Spleen (tissue), 11 donors: ENCODE measurements around the gene IQCE. TPM values are rescaled to one million over a fixed set of nuclear protein-coding genes. Genes with fewer than 3 reads are reported as not detected.

Experiments used
- DNase-seq: peaks from one replicate; pipeline ENCODE4 v3.0.0-alpha.2; 2020
- H3K27ac ChIP-seq, 8 donors: fragments of 200-600 bp; sonication (generic) in 7 of 8; 1 replicate in 4 of 8; 2 replicates in 4 of 8; pipeline versions ENCODE4 v1.5.0 to v1.8.0; 2016 to 2021; ENCODE audit warnings: inconsistent platforms in 4 of 8, mild to moderate bottlenecking in 4 of 8, moderate library complexity in 1 of 8
- H3K27me3 ChIP-seq, 7 donors: fragments of 200-600 bp; sonication (generic) in 6 of 7; replicated peaks in 1 of 7; 1 replicate in 4 of 7; 2 replicates in 3 of 7; pipeline versions ENCODE4 v1.5.0 to v1.8.0; 2016 to 2021; ENCODE audit warnings: inconsistent platforms in 3 of 7, mild to moderate bottlenecking in 1 of 7
- H3K36me3 ChIP-seq, 6 donors: fragments of 200-600 bp; sonication (generic) in 5 of 6; 1 replicate in 4 of 6; 2 replicates in 2 of 6; pipeline versions ENCODE4 v1.5.0 to v1.8.0; 2016 to 2021; ENCODE audit warnings: inconsistent platforms in 2 of 6
- H3K4me1 ChIP-seq, 6 donors: fragments of 200-600 bp; sonication (generic) in 5 of 6; 1 replicate in 3 of 6; 2 replicates in 3 of 6; pipeline versions ENCODE4 v1.5.0 to v1.8.0; 2016 to 2021; ENCODE audit warnings: inconsistent platforms in 3 of 6
- H3K4me3 ChIP-seq, 8 donors: fragments of 200-600 bp; sonication (generic) in 7 of 8; 1 replicate in 4 of 8; 2 replicates in 4 of 8; pipeline versions ENCODE4 v1.5.0 to v1.8.0; 2016 to 2021; ENCODE audit warnings: inconsistent platforms in 4 of 8, mild to moderate bottlenecking in 4 of 8, moderate library complexity in 2 of 8
- H3K9me3 ChIP-seq, 8 donors: fragments of 200-600 bp; sonication (generic) in 7 of 8; 1 replicate in 4 of 8; 2 replicates in 4 of 8; pipeline versions ENCODE4 v1.5.0 to v1.8.0; 2016 to 2021; ENCODE audit warnings: inconsistent platforms in 4 of 8
- CTCF ChIP-seq, 11 experiments: fragments of 200-600 bp in 7 of 11; fragments of 450-650 bp in 4 of 11; sonication (generic) in 4 of 11; IDR thresholded peaks in 8 of 11; conservative IDR thresholded peaks in 3 of 11; 1 replicate in 7 of 11; 2 replicates in 4 of 11; pipeline versions ENCODE4 v1.4.0 to v1.8.0; 2016 to 2021; ENCODE audit warnings: antibody characterized with exemption in 11 of 11, inconsistent platforms in 4 of 11, mild to moderate bottlenecking in 1 of 11
- POLR2A ChIP-seq, 3 donors: fragments of 450-650 bp; IDR thresholded peaks; one replicate each; pipeline ENCODE4 v1.5.1; 2017; ENCODE audit warnings: antibody characterized with exemption in 3 of 3, mild to moderate bottlenecking in 1 of 3
- POLR2AphosphoS5 ChIP-seq, 3 donors: sonication (generic); formaldehyde crosslinking; IDR thresholded peaks; one replicate each; pipeline ENCODE4 v1.5.1; 2017; ENCODE audit warnings: antibody characterized with exemption in 3 of 3
- whole genome bisulfite sequencing, 5 donors: extraction: QIAGEN DNeasy Blood & Tissue Kit in 3 of 5; methylation state at CpG; one replicate each; pipeline versions ENCODE4 v1.1.5 to v1.1.7; 2013 to 2018; 5-methylcytosine and 5-hydroxymethylcytosine counted together
- intact Hi-C: fragments of 100-400 bp; cut with DNase I; formaldehyde crosslinking; loops from one replicate; pipeline ENCODE4 v1.15.0; 2023; ENCODE audit warnings: low total_unique reads
- polyA plus RNA-seq, 3 donors: library from polyadenylated mRNA; stranded (reverse); fragments of 200-250 nt; gene quantifications; one replicate each; pipeline ENCODE4 v1.2.1, GENCODE V29; 2013
- total RNA-seq, 7 donors: library from RNA; depleted of rRNA in 3 of 7; stranded (reverse); fragments of >200 nt in 3 of 7; fragmentation: NEBNext Ultra II Directional in 4 of 7; extraction: Animal tissue kit (Norgen Biotek cat#: 25700) in 4 of 7; gene quantifications; one replicate each; pipeline versions ENCODE4 v1.1.0 to v1.2.1, GENCODE V29; 2016 to 2021
- donor health status: healthy with polysubstance abuse.
- donor health status: DM: no; HTN: no; CAD: no; lungs with moderate emphysema.
- donor health status: DM: no; HTN: no; CAD: no.
- donor health status: Bipolar disorder and iron deficiency.
- donor health status: healthy.
- donor health status: DM: no; HTN: no; CAD: no.
- donor health status: DM: yes; HTN: yes; CAD: no.

Gene IQCE
- total and polyA plus RNA-seq, 10 donors, result 1.2 to 17.1 (median 11.4) TPM

GRCh38 chr7:2568521-2569223 is 9.9 kb downstream of the IQCE start:
- Histone ChIP-seq H3K27me3 (no peaks in the 10 kb centered on the region), H3K4me1 (peaks cover 0 to 37% (median 19%) of the 10 kb centered on the region in 6 donors), H3K27ac (no peak overlapping the region), H3K36me3 (peaks cover 0 to 29% (median 4%) of the 10 kb centered on the region in 6 donors), H3K4me3 (no peak overlapping the region), H3K9me3 (no peaks in the 10 kb centered on the region)
- TF ChIP-seq POLR2AphosphoS5 (IDR thresholded peaks at IDR 0.05) (no peak), CTCF (IDR thresholded peaks at IDR 0.05 in 8 of 11, conservative IDR thresholded peaks at IDR 0.05 in 3 of 11) (no peak), POLR2A (IDR thresholded peaks at IDR 0.05) (no peak)
- WGBS, 5 donors, result 93 to 95% (median 95%) methylated on average over 24 of the region's 24 CpGs
- DNase-seq, result no peak
- intact Hi-C loops, result no loop called here

GRCh38 chr7:2569421-2569820 is 10.6 kb downstream of the IQCE start:
- Histone ChIP-seq H3K9me3 (no peaks in the 10 kb centered on the region), H3K36me3 (peaks cover 0 to 36% (median 7%) of the 10 kb centered on the region in 6 donors), H3K27me3 (no peaks in the 10 kb centered on the region), H3K4me3 (no peak overlapping the region), H3K4me1 (peaks cover 0 to 37% (median 19%) of the 10 kb centered on the region in 6 donors), H3K27ac (no peak overlapping the region)
- 88 to 94% (median 90%) methylated on average over 11 to 14 of the region's 14 CpGs for WGBS, 5 donors
- intact Hi-C loops, result no loop called here
- peak; percentile 63 for DNase-seq
- TF ChIP-seq POLR2AphosphoS5 (IDR thresholded peaks at IDR 0.05), result no peak
- TF ChIP-seq CTCF (IDR thresholded peaks at IDR 0.05 in 8 of 11, conservative IDR thresholded peaks at IDR 0.05 in 3 of 11), result no peak
- TF ChIP-seq POLR2A (IDR thresholded peaks at IDR 0.05), result no peak

- no peak overlapping the region for H3K27ac ChIP-seq
- WGBS, 5 donors, result 78 to 94% (median 85%) methylated on average over 16 of the region's 16 CpGs
- DNase-seq, result no peak
- intact Hi-C loops, result loop anchor here (10.0 kb wide), 1 partner anchor 95 kb away; the partner anchor contains the start of gene GRIFIN
- H3K4me1 ChIP-seq, result peaks cover 0 to 33% (median 19%) of the 10 kb centered on the region in 6 donors
- no peaks in the 10 kb centered on the region for H3K27me3 ChIP-seq
- peaks cover 0 to 41% (median 7%) of the 10 kb centered on the region in 6 donors for H3K36me3 ChIP-seq
- H3K9me3 ChIP-seq, result no peaks in the 10 kb centered on the region
- no peak overlapping the region for H3K4me3 ChIP-seq
- TF ChIP-seq CTCF (IDR thresholded peaks at IDR 0.05 in 8 of 11, conservative IDR thresholded peaks at IDR 0.05 in 3 of 11) (no peak), POLR2A (IDR thresholded peaks at IDR 0.05) (no peak), POLR2AphosphoS5 (IDR thresholded peaks at IDR 0.05) (no peak)
Observed at GRCh38 chr7:2570021-2570420, 11.2 kb downstream of the IQCE start.

GRCh38 chr7:2571409-2571808 is 12.6 kb downstream of the IQCE start:
- Histone ChIP-seq H3K4me3 (no peak overlapping the region), H3K4me1 (peaks cover 0 to 25% (median 16%) of the 10 kb centered on the region in 6 donors), H3K36me3 (peaks cover 0 to 53% (median 7%) of the 10 kb centered on the region in 6 donors), H3K9me3 (no peaks in the 10 kb centered on the region), H3K27me3 (no peaks in the 10 kb centered on the region), H3K27ac (no peak overlapping the region)
- 87 to 94% (median 91%) methylated on average over 15 of the region's 15 CpGs for WGBS, 5 donors
- intact Hi-C loops, result loop anchor here (10.0 kb wide), 1 partner anchor 97 kb away; the partner anchor contains the start of gene GRIFIN
- DNase-seq, result peak; percentile 42
- TF ChIP-seq POLR2AphosphoS5 (IDR thresholded peaks at IDR 0.05) (no peak), POLR2A (IDR thresholded peaks at IDR 0.05) (no peak), CTCF (IDR thresholded peaks at IDR 0.05 in 8 of 11, conservative IDR thresholded peaks at IDR 0.05 in 3 of 11) (no peak)
